SK-MEL-5 (cell line): Measurements from ENCODE around the gene PPP2R5C. TPM values are rescaled to one million over a fixed set of nuclear protein-coding genes. Genes with fewer than 3 reads are reported as not detected.
"Not testable (repeated sequence)": the region's sequence is repeated elsewhere in the genome, so short reads cannot be mapped to it uniquely, and the experiment has no call there.

Experiments used
- DNase-seq: peaks from one replicate; pipeline ENCODE4 v3.0.0-alpha.2; 2016; ENCODE audit warnings: low read depth, low spot score
- in situ Hi-C: cut with HindIII; loops from 2 replicates; pipeline ENCODE4 v1.10.0; 2016; ENCODE audit warnings: low sequenced_read_pairs, high pct_unique_total_duplicates, low pct_unique_long_range_greater_than_20kb
- small RNA-seq, 2 experiments: library from RNA; depleted of rRNA; stranded (forward); fragments of <200 nt; gene quantifications; one replicate each; pipeline ENCODE3, GENCODE V24; 2014
- total RNA-seq: library from RNA; depleted of rRNA; stranded (reverse); fragments of >200 nt; shearing (Covaris generic); gene quantifications from 2 replicates; pipeline ENCODE4 v1.2.3, GENCODE V29; 2014; rRNA removed

Gene PPP2R5C
- total RNA-seq, 1 experiment from 2014 or later = 235 TPM

GRCh38 chr14:101965181-101965544 lies 203.7 kb downstream of the PPP2R5C start:
- peak; percentile 84 for DNase-seq
- in situ Hi-C loops = no loop called here

- peak; percentile 39 for DNase-seq
- in situ Hi-C loops = no loop called here
Measured at GRCh38 chr14:101965770-101966722, 204.5 kb downstream of the PPP2R5C start.

- DNase-seq = no peak
- in situ Hi-C loops = no loop called here
Measured at GRCh38 chr14:101966742-101967141, 205.2 kb downstream of the PPP2R5C start.

GRCh38 chr14:101968186-101968585 lies 206.7 kb downstream of the PPP2R5C start:
- in situ Hi-C loops = no loop called here
- DNase-seq = no peak

GRCh38 chr14:101969481-101969880 lies 208.0 kb downstream of the PPP2R5C start:
- DNase-seq = no peak
- in situ Hi-C loops = no loop called here

- in situ Hi-C loops = no loop called here
- DNase-seq = no peak
Measured at GRCh38 chr14:101970830-101971400, 209.4 kb downstream of the PPP2R5C start.

- in situ Hi-C loops, DNase-seq: not testable (repeated sequence)
Measured at GRCh38 chr14:101971458-101971857, 209.9 kb downstream of the PPP2R5C start.

- in situ Hi-C loops = no loop called here
- peak; percentile 98 for DNase-seq
Measured at GRCh38 chr14:101972126-101972866, 210.8 kb downstream of the PPP2R5C start.

- DNase-seq = no peak
- in situ Hi-C loops = no loop called here
Measured at GRCh38 chr14:101973356-101973755, 211.8 kb downstream of the PPP2R5C start.

- DNase-seq = no peak
- in situ Hi-C loops = no loop called here
Measured at GRCh38 chr14:101975231-101975630, 213.7 kb downstream of the PPP2R5C start.

Small RNA genes within 50 kb of the gene (small RNA-seq; reads per million reads assigned to genes)
- 0 reads per million in 2 experiments for gene AL118558.2
- 0 reads per million in 2 experiments for gene RNU6-790P

Other genes starting within 250 kb of the PPP2R5C start
- not detected in 2 replicates for gene DIO3, start 200.2 kb upstream of the PPP2R5C start, total RNA-seq
- 383 and 532 TPM in 2 replicates for gene DYNC1H1, start 202.9 kb downstream of the PPP2R5C start, total RNA-seq